B cell (primary cell): ENCODE measurements around the gene NPTX2. TPM values are rescaled to one million over a fixed set of nuclear protein-coding genes. Genes with fewer than 3 reads are reported as not detected.

ENCODE experiments used
- ATAC-seq: fragments of 200-7000 bp; cut with Tn5 transposase; one replicate; pipeline ENCODE4 v1.10.0; 2021; ENCODE audit warnings: low read depth, mild to moderate bottlenecking, moderate number of reproducible peaks, moderate library complexity
- CTCF ChIA-PET: fragments of 350-600 bp; sonication (Branson Sonifier 250); formaldehyde crosslinking; loops from one replicate; lab custom pipeline; 2021; ENCODE audit warnings: antibody characterized with exemption, inconsistent platforms; lab: Charles Lee
- POLR2A ChIA-PET: fragments of 350-600 bp; sonication (Branson Sonifier 250); formaldehyde crosslinking; loops from one replicate; lab custom pipeline; 2021; ENCODE audit warnings: antibody characterized with exemption; lab: Charles Lee
- DNase-seq: peaks from one replicate; pipeline ENCODE4 v3.0.0; 2013
- H2AFZ ChIP-seq: 2 replicates; pipeline ENCODE4 v1.6.1; 2012; ENCODE audit warnings: mild to moderate bottlenecking, low read depth, low read length; ENCODE audit not compliant: insufficient read depth, poor library complexity, severe bottlenecking
- H3K27ac ChIP-seq, 2 donors: 1 replicate in 1 of 2; 2 replicates in 1 of 2; pipeline ENCODE4 v1.5.1; 2012 to 2013; ENCODE audit warnings: low read length in 2 of 2, mild to moderate bottlenecking in 2 of 2, moderate library complexity in 1 of 2
- H3K27me3 ChIP-seq, 4 experiments: fragments of 200-600 bp in 1 of 4; sonication (generic) in 1 of 4; replicated peaks in 1 of 4; 1 replicate in 2 of 4; 2 replicates in 2 of 4; pipeline versions ENCODE4 v1.6.1 to v1.7.0; 2013 to 2016; ENCODE audit warnings: low read length in 3 of 4, mild to moderate bottlenecking in 2 of 4, mixed read lengths in 1 of 4, moderate library complexity in 1 of 4; ENCODE audit not compliant: insufficient read depth in 4 of 4, control insufficient read depth in 3 of 4; ENCODE audit errors: control extremely low read depth in 1 of 4
- H3K36me3 ChIP-seq, 2 experiments: replicated peaks in 1 of 2; 1 replicate in 1 of 2; 2 replicates in 1 of 2; pipeline versions ENCODE4 v1.6.1 to v1.7.1; 2013; ENCODE audit warnings: low read length in 1 of 2; ENCODE audit not compliant: insufficient read depth in 2 of 2, control insufficient read depth in 1 of 2; ENCODE audit errors: control extremely low read depth in 1 of 2, extremely low read depth in 1 of 2
- H3K4me1 ChIP-seq, 2 donors: fragments of 200-600 bp in 1 of 2; sonication (generic) in 1 of 2; 1 replicate in 1 of 2; 2 replicates in 1 of 2; pipeline versions ENCODE4 v1.5.1 to v1.6.1; 2013 to 2017; ENCODE audit warnings: low read length in 2 of 2; ENCODE audit not compliant: control insufficient read depth in 2 of 2, insufficient read depth in 2 of 2
- H3K4me2 ChIP-seq: replicated peaks from 2 replicates; pipeline ENCODE3; 2012; ENCODE audit warnings: mild to moderate bottlenecking, low read depth, low read length; ENCODE audit not compliant: poor library complexity, severe bottlenecking
- H3K4me3 ChIP-seq, 5 experiments: fragments of 200-600 bp in 1 of 5; sonication (generic) in 1 of 5; 1 replicate in 3 of 5; 2 replicates in 2 of 5; pipeline versions ENCODE4 v1.5.1 to v1.7.0; 2011 to 2016; ENCODE audit warnings: low read length in 4 of 5, mild to moderate bottlenecking in 4 of 5, low read depth in 2 of 5, control low read depth in 1 of 5, moderate library complexity in 1 of 5; ENCODE audit not compliant: insufficient read depth in 1 of 5; ENCODE audit errors: control extremely low read depth in 1 of 5, extremely low read depth in 1 of 5
- H3K79me2 ChIP-seq: fragments of 200-600 bp; sonication (generic); one replicate; pipeline ENCODE4 v1.6.0; 2016; ENCODE audit warnings: low read length; ENCODE audit not compliant: control insufficient read depth, insufficient read depth
- H3K9ac ChIP-seq: fragments of 200-600 bp; sonication (generic); 2 replicates; pipeline ENCODE4 v1.6.1; 2017; ENCODE audit warnings: mild to moderate bottlenecking, low read length, moderate library complexity
- H3K9me3 ChIP-seq, 3 donors: one replicate each; pipeline versions ENCODE4 v1.6.1 to v1.7.1; 2013; ENCODE audit warnings: low read length in 2 of 3; ENCODE audit not compliant: control insufficient read depth in 2 of 3, insufficient read depth in 1 of 3; ENCODE audit errors: control extremely low read depth in 1 of 3
- H4K20me1 ChIP-seq: 2 replicates; pipeline ENCODE4 v1.6.0; 2012; ENCODE audit warnings: mild to moderate bottlenecking, low read length; ENCODE audit not compliant: insufficient read depth, control insufficient read depth, poor library complexity, severe bottlenecking
- H3K27ac Mint-ChIP-seq: one replicate; pipeline ENCODE4 v1.8.0; 2021; ENCODE audit warnings: mixed read lengths
- H3K27me3 Mint-ChIP-seq: one replicate; pipeline ENCODE4 v1.8.0; 2021; ENCODE audit warnings: mixed read lengths
- H3K4me1 Mint-ChIP-seq: one replicate; pipeline ENCODE4 v1.8.0; 2021; ENCODE audit warnings: mixed read lengths
- H3K4me3 Mint-ChIP-seq: one replicate; pipeline ENCODE4 v1.8.0; 2021; ENCODE audit warnings: mixed read lengths
- H3K9me3 Mint-ChIP-seq: one replicate; pipeline ENCODE4 v1.8.0; 2022; ENCODE audit warnings: mixed read lengths; ENCODE audit not compliant: insufficient read depth
- CTCF ChIP-seq: fragments of 200-600 bp; IDR thresholded peaks from one replicate; pipeline ENCODE4 v1.8.0; 2022; ENCODE audit warnings: antibody characterized with exemption, mild to moderate bottlenecking
- EZH2 ChIP-seq: IDR thresholded peaks from 2 replicates; pipeline ENCODE4 v1.6.1; 2012; ENCODE audit warnings: borderline replicate concordance, low read depth, mild to moderate bottlenecking, moderate library complexity, low read length; ENCODE audit not compliant: insufficient read depth, poor library complexity, severe bottlenecking
- whole genome bisulfite sequencing: methylation state at CpG from one replicate; pipeline ENCODE4 v1.1.5; 2013; ENCODE audit warnings: missing lambda C conversion rate; ENCODE audit not compliant: insufficient coverage; 5-methylcytosine and 5-hydroxymethylcytosine counted together
- intact Hi-C: fragments of 100-400 bp; cut with micrococcal nuclease; formaldehyde crosslinking; loops from one replicate; pipeline ENCODE4 v1.10.0; 2022
- polyA plus RNA-seq: library from polyadenylated mRNA; depleted of rRNA; stranded (reverse); fragments of >200 nt; gene quantifications from 2 replicates; pipeline ENCODE4 v1.2.3, GENCODE V29; 2012
- total RNA-seq, 2 donors: library from RNA; stranded (reverse); fragments of 120-200 nt in 1 of 2; gene quantifications; 1 replicate in 1 of 2; 2 replicates in 1 of 2; pipeline versions ENCODE4 v1.2.3 to v1.2.4, GENCODE V29; 2013 to 2022

The NPTX2 gene
- total and polyA plus RNA-seq, 2 donors (not counting 1 experiment from before 2014, with no cell fraction given) = not detected

- ATAC-seq (no peak), DNase-seq (no peak)
- H2AFZ ChIP-seq = no peak overlapping the region
- intact Hi-C loops = no loop called here
- no peaks in the 10 kb centered on the region for H3K27me3 ChIP-seq
- H3K9ac ChIP-seq = no peak overlapping the region
- H3K4me3 ChIP-seq = no peak overlapping the region
- H3K36me3 ChIP-seq = no peaks in the 10 kb centered on the region
- H3K9me3 Mint-ChIP-seq = peaks cover 12% of the 10 kb centered on the region
- no peak overlapping the region for H3K27ac Mint-ChIP-seq
- no peaks in the 10 kb centered on the region for H3K27me3 Mint-ChIP-seq
- TF ChIP-seq CTCF (no peak), EZH2 (no peak)
- H3K9me3 ChIP-seq = peaks cover 2 to 26% (median 14%) of the 10 kb centered on the region in 3 donors
- no peak overlapping the region for H3K4me2 ChIP-seq
- ChIA-PET POLR2A (no interaction called here), CTCF (no interaction called here)
- WGBS = 90% methylated on average over 4 of the region's 6 CpGs
- no peaks in the 10 kb centered on the region for H3K4me1 ChIP-seq
- H3K4me1 Mint-ChIP-seq = no peaks in the 10 kb centered on the region
- H3K79me2 ChIP-seq = no peaks in the 10 kb centered on the region
- H3K27ac ChIP-seq = no peak overlapping the region
- H3K4me3 Mint-ChIP-seq = no peak overlapping the region
- no peaks in the 10 kb centered on the region for H4K20me1 ChIP-seq
These were observed 43.3 kb upstream of the NPTX2 start for GRCh38 chr7:98573816-98574215.

- H3K36me3 ChIP-seq = no peaks in the 10 kb centered on the region
- H3K9me3 ChIP-seq = peaks cover 2 to 22% (median 14%) of the 10 kb centered on the region in 3 donors
- H3K9ac ChIP-seq = no peak overlapping the region
- no peak for DNase-seq
- no peak overlapping the region for H3K4me3 Mint-ChIP-seq
- H4K20me1 ChIP-seq = no peaks in the 10 kb centered on the region
- H3K27ac ChIP-seq = no peak overlapping the region
- POLR2A ChIA-PET = no interaction called here
- no peaks in the 10 kb centered on the region for H3K27me3 ChIP-seq
- no peak overlapping the region for H3K4me2 ChIP-seq
- H3K4me1 Mint-ChIP-seq = no peaks in the 10 kb centered on the region
- no peak overlapping the region for H2AFZ ChIP-seq
- no peak for ATAC-seq
- WGBS = 64% methylated on average over 1 of the region's 2 CpGs
- H3K4me1 ChIP-seq = no peaks in the 10 kb centered on the region
- intact Hi-C loops = no loop called here
- no peaks in the 10 kb centered on the region for H3K79me2 ChIP-seq
- H3K27me3 Mint-ChIP-seq = no peaks in the 10 kb centered on the region
- H3K9me3 Mint-ChIP-seq = peaks cover 12% of the 10 kb centered on the region
- no peak overlapping the region for H3K27ac Mint-ChIP-seq
- CTCF ChIA-PET = no interaction called here
- no peak overlapping the region for H3K4me3 ChIP-seq
- TF ChIP-seq EZH2 (no peak), CTCF (no peak)
These were observed 41.2 kb upstream of the NPTX2 start for GRCh38 chr7:98575878-98576277.
